ENCODE results near the gene UBXN10.

GRCh38 chr1:20143318-20143717 is 42.6 kb upstream of the UBXN10 start:
- TF ChIP-seq CTCF (IDR thresholded peaks at IDR 0.05; ENCODE audit: low read depth, low read length, missing input control) (no peak), ZBTB33 (IDR thresholded peaks at IDR 0.05) (no peak), YY1 (IDR thresholded peaks at IDR 0.05) (no peak), GABPA (IDR thresholded peaks at IDR 0.05 in 1 of 2, conservative IDR thresholded peaks at IDR 0.05 in 1 of 2) (no peak)

Measured in liver (tissue), 3 donors.